Measurements from ENCODE around the gene MCM7. TPM values are rescaled to one million over a fixed set of nuclear protein-coding genes. Genes with fewer than 3 reads are reported as not detected.

The MCM7 gene
- total and polyA plus RNA-seq, 2 of the 13 experiments (the other 11 are each of a cell fraction or from before 2014, with no cell fraction given) = 84.5 to 214 TPM

GRCh38 chr7:100148559-100149328, 47.5 kb upstream of the MCM7 start, which contains the start of gene LAMTOR4 (continued):
- no peak for TF ChIP-seq HNF4A (CRISPR knock-in tag; IDR thresholded peaks at IDR 0.05)
- TF ChIP-seq NR1H2 (CRISPR knock-in tag; IDR thresholded peaks at IDR 0.05; ENCODE audit: borderline replicate concordance, low read depth) = no peak
- peak; percentile 58; the same call in 1 of the 2 replicates for TF ChIP-seq HOXA3 (CRISPR knock-in tag; IDR thresholded peaks at IDR 0.05)
- TF ChIP-seq TAF1 (CRISPR knock-in tag; IDR thresholded peaks at IDR 0.05) = peak; percentile 72
- TF ChIP-seq PRPF4 (IDR thresholded peaks at IDR 0.05; ENCODE audit: low read depth, low read length, poor library complexity, severe bottlenecking) = no peak
- no peak for TF ChIP-seq ZNF318 (CRISPR knock-in tag; IDR thresholded peaks at IDR 0.05)
- peak; percentile 79 for TF ChIP-seq PHF8 (CRISPR knock-in tag; IDR thresholded peaks at IDR 0.05)
- peak; percentile 96 for TF ChIP-seq SP4 (CRISPR knock-in tag; IDR thresholded peaks at IDR 0.05)
- TF ChIP-seq BRD4 (CRISPR knock-in tag; IDR thresholded peaks at IDR 0.05) = no peak
- TF ChIP-seq HOXA9 (CRISPR knock-in tag; IDR thresholded peaks at IDR 0.05; ENCODE audit: borderline replicate concordance) = no peak
- TF ChIP-seq HIC2 (CRISPR knock-in tag; IDR thresholded peaks at IDR 0.05; ENCODE audit: low read depth) = no peak
- peak; percentile 74 for TF ChIP-seq ZFY (CRISPR knock-in tag; IDR thresholded peaks at IDR 0.05)
- no peak; the same call in 1 of the 2 replicates for TF ChIP-seq ZSCAN21 (CRISPR knock-in tag; IDR thresholded peaks at IDR 0.05; ENCODE audit: borderline replicate concordance)
- TF ChIP-seq E2F5 (CRISPR knock-in tag; conservative IDR thresholded peaks at IDR 0.05) = 0 out of 2 replicates have a peak, but pooled peaks have one; percentile 12
- TF ChIP-seq ZSCAN25 (CRISPR knock-in tag; IDR thresholded peaks at IDR 0.05) = peak; percentile 58; the same call in 1 of the 2 replicates
- no peak for TF ChIP-seq ZNF629 (CRISPR knock-in tag; conservative IDR thresholded peaks at IDR 0.05)
- no peak for TF ChIP-seq MLLT10 (CRISPR knock-in tag; IDR thresholded peaks at IDR 0.05)
- TF ChIP-seq ZNF292 (CRISPR knock-in tag; IDR thresholded peaks at IDR 0.05; ENCODE audit: borderline replicate concordance, low read depth) = no peak
- TF ChIP-seq GABPA (IDR thresholded peaks at IDR 0.05; ENCODE audit: low read depth, low read length) = peak; percentile 33; the same call in 1 of the 2 replicates
- peak; percentile 84 for TF ChIP-seq GABPA (CRISPR knock-in tag; IDR thresholded peaks at IDR 0.05; ENCODE audit: low read depth)

All from HepG2 (cell line).